Forelimb muscle (tissue), 1 donor: ENCODE results near the gene C1orf74. TPM values are rescaled to one million over a fixed set of nuclear protein-coding genes. Genes with fewer than 3 reads are reported as not detected.
"Not testable (repeated sequence)": the region's sequence is repeated elsewhere in the genome, so short reads cannot be mapped to it uniquely, and the experiment has no call there.

Source experiments
- DNase-seq: peaks from one replicate; pipeline ENCODE4 v3.0.0-alpha.2; 2013; ENCODE audit warnings: low read depth
- polyA plus RNA-seq: library from polyadenylated mRNA; unstranded; fragments of 120-200 nt; gene quantifications from one replicate; pipeline ENCODE4 v1.2.1, GENCODE V29; 2013; ENCODE audit not compliant: insufficient read length

The C1orf74 gene
- polyA plus RNA-seq, 1 donor, result 2.3 TPM

DNA sequence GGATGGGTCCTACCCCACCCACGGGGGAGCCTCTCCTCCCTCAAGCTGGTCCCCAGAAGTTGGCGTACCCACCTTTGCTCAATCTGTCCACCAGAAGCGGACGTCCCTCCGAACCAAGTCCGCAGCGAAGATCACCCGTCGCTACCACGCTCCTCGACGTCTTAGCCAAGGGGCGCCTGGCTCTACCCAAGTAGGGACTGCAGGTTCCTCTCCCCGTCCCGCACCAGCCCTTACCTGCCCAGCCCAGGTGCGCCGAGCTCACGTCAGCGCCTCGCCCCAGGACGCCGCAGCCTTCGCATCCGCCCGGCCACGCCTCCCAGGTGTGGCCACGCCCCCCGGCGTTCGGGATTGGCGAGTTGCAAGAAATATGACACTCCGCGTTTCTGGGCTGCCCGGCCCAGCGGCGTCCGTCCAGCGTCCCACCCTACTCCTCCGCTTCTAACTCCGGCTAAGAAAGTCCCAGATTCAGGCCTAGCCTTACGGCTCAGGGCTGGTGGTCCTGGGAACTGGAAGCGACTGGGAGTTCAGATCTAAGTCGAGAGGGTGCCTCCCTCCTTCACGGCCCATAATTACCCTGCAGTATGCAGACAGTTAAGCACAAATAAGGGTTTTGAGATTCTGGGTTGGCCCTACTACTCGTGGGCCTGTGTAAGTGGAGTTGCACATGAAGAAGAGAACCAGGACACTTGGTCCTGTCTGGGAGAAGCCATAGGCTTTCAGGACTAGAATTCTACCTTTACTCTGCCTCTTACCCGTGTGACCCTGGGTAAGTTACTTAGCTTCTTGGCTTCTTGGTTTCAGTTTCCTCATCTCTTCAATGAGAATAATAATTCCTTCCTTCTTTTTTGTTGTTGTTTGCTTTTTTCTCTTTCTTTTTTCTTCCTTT lies 21.8 kb upstream of the C1orf74 start, which contains the start of gene IRF6:
TSS of gene IRF6 (minus strand) at position 268 of the 886 bp plus-strand sequence. CDS start 4,729 bp downstream, outside the sequence.
- DNase-seq, result no peak

DNA sequence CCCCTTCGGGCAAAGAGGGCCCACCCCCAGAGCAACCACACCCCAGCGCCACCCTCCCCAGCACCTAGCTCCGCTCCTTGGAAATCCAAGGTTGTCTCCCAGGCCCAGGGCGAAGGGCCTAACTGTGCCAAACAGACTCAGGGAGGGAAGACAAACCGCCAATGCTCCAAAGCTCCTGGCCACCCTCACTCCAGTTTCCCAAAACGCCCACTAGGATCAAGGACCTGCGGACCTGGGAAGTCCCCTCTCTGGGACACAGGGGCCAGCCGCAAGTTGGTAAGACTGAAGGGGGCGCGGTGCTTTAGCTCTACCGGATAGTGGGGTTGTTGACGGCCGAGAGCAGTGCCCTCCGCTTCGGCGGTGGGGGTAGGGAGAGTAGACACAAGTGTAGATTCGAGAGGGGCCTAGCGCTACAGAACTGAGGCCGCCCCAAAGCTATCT lies 21.0 kb upstream of the C1orf74 start:
- no peak for DNase-seq

GRCh38 chr1:209803568-209803967 lies 19.2 kb upstream of the C1orf74 start:
- DNase-seq, result no peak

- DNase-seq, result no peak
Observed at GRCh38 chr1:209802780-209803152, 18.4 kb upstream of the C1orf74 start.

DNA sequence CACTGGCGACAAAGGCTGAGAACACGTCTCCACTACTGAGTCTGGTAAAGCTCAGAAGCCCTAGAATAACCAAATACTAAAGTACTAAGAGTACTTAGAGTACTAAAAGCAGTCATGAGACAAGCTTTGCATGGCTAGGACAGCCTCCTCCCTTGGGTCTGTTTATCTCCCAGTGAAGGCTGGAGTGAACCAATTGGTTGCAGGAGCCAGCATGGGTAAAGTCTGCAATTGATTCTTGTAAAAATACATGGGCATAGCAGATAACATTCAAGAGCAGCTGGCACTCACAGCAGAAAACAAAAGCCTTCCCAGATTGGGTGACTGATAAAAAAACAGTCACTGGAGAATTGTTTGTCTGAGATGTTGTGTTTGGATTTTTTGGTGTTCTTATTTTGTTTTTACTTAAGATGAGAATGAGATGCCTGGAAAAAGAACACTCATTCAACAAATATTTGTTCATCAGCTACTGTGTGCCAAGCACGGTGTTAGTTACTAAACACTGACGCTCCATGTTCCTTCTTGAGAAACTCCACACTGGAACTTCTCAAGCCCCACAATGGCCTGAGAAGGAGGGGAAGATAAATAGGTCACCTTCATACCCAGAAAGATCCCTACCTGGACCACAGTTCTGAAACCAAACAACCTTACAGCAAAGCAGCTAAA lies 17.9 kb upstream of the C1orf74 start:
- no peak for DNase-seq

GRCh38 chr1:209800984-209801834 lies 16.9 kb upstream of the C1orf74 start:
- no peak for DNase-seq

DNA sequence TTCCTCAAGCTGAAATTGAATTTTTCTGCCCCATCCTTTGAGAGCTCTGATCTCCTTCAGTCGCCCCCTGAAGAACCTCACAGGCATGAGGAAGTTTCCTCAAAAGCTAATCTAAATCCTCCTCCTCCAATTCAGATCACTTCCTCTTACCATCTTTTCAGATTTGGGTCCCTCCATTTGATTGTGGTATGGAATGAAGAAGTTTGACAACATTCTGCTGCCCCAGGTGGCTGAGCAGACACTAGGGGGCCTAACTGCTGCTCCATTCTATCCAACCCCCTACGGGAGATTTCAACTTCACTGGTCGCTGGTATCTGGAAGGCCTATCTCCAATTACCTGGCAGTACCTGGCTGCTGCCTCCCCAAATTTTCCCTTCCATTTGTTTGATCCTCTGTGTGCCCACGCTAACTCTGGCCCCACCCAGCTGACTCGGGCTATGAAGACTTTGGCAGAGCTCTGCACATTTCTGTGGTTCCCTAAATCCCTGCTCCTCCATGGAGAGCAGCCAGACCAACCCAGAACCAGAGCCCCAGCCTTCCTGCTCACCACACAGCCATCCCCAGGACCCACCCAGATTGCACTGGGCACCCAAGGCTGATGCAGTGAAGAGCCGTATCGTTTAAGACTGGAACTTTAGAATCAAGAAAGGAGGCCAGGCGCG lies 13.8 kb upstream of the C1orf74 start:
- DNase-seq, result no peak

DNA sequence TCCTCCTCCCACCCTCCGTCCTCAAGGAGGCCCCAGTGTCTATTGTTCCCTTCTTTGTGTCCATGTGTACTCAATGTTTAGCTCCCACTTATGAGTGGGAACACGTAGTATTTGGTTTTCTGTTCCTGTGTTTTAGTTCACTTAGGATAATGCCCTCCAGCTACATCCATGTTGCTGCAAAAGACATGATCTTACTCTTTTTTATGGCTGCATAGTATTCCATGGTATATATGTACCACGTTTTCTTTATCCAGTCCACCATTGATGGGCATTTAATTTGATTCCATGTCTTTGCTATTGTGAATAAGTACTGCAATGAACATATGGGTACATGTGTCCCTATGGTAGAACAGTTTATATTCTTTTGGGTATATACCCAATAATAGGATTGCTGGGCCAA lies 9.4 kb upstream of the C1orf74 start:
- DNase-seq, result not testable (repeated sequence)

DNA sequence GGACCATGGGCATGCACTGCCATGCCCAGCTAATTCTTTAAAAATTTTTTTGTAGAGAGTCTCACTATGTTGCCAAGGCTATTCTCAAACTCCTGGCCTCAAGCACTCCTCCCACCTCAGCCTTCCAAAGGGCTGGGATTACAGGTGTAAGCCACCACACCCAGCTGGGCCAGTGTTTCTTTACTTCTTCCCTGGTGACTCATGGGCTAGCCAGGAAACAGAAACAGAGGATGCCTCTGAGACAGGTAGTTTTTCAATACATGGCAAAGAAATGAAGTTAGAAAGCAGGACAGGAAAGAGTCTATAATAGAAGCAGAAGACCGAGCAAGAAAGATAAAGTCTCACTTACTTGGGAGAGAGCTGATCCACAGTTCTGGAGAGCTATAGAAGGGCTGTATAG lies 7.6 kb upstream of the C1orf74 start:
- DNase-seq, result no peak

DNA sequence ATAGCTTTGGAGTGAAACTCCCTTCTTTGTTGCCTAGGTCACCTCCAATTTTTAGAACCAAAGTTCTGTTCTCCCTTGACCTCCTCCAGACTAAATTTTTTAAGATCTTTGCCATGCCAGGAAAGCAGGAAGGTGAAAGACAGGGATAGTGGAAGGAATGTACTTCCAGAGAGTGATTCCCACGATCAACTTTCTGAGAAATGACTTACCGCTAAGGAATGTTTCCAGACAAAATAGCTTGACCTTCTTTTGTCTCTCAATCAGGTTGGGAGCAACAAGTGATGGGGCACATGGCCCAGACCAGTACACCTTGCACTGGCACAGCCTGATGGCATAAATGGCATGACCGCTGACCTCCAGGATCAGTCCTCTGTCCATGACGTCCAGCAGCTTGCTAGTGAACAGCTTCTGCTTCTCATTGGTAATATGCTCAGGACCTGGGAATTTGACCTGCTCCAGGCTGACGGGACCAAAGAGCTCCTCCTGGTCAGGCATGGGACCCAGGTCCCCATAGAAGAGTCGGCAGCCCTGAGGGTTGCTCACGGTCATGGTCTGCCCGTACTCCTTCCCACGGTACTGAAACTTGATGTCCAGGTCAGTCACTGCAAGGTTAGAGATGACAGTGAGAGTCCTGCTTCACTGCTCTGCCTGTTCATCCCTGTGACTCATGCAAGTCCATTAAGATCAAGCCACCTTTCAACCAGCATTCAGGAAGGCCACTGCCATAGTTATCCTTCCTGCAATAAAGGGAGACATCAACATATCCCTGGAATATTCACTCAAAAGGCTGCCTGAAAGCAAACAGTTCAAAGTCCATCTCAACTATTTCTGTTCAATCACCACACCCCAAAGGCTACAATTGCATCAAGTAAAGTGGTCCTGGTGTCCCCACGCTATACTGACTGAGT lies 6.2 kb upstream of the C1orf74 start:
- no peak for DNase-seq

DNA sequence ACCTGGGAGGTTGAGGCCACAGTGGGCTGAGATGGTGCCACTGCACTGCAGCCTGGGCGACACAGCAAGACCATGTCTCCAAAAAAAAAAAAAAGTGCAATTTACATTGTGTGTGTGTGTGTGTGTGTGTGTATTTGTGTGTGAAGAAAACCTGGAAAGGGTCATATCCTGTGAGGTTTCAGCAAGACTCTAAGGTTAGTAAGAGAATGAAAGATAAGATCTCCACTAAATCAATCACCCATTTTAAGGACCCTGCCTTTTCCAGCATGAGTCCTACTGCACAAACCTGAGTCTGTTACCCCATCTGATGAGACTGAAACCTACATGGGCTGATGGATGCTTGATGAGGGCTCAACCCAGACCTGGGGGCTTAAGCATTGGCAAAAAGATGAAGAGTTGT lies 4.9 kb upstream of the C1orf74 start:
- DNase-seq, result no peak

DNA sequence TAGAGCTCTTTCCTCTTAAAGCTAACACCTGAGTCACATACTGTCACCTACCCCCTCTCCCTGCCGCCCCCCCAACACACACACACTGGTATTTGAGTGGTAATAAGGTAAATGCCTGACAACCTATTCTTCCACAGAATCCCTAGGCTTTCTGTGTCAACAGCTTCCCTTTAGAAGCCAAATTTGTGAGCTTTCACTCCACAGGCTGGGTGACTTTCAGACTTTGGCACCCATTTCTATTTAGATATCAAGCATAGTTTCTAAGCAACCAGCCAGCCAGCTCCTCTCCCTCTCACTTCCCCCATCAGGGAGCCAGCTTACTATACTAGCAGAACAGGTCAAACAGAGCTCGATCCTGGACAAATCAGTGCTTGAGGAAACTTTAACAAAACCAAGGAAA lies 3.2 kb upstream of the C1orf74 start:
- DNase-seq, result no peak

- no peak for DNase-seq
Observed at GRCh38 chr1:209786146-209786545, 1.8 kb upstream of the C1orf74 start.

DNA sequence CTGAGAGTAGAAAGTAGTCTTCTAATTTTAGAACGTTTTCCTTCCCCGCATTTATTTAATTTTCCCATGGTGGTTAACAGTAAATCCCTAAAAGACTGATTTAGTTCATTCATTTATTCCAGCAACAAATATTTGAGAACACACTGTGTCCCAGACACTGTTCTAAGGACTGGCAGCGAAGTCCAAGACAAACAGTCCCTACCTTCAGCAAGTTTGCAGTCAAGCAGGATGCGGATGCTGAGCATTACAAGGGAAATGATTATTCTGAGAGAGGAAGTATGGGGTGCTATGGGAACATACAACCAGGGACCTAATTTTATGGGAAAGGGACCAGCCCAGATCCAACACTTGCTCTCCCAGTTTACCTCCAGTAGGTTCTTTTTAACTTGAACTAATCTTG lies 1.2 kb upstream of the C1orf74 start:
- DNase-seq, result no peak

GRCh38 chr1:209783386-209783785 lies 973 bp downstream of the C1orf74 start:
- no peak for DNase-seq

DNA sequence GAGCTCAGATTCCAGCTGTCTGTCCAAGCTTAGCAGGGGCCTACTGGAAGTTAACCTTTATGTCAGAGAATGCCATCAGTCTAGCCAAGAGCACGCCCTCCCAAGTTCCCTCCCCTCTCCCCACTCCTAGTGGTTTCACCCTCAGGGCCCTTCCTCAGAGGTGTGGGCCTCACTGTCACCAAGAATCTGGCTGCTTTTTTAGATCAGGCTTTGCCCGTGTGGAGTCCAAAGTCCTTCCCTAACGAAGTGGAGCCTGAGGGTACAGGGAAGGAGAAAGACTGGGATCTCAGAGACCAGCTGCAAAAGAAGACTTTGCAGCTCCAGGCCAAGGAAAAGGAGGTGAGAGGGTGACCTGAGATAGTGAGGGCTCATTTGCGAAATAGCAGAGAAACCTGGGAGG lies 4.1 kb downstream of the C1orf74 start:
- no peak for DNase-seq

- no peak for DNase-seq
Observed at GRCh38 chr1:209778102-209778501, 6.3 kb downstream of the C1orf74 start.

DNA sequence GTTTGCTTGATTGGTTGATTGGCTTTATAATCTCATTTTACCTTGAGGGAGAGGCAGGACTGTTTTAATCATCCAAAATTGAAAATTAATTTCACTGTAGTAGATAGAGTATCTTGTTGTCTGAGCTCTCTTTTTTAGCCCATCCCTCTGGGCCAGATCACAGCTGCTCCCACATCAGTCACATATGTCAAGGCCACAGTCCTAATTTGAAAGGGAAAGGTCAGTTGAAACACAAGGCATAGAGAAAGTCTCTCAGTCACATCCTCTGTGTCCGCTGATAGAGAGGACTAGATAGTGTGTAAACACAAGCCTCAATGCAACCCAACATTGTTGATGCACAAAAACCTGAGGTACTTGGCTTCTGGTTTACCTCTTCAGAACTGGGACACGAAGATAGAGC lies 6.8 kb downstream of the C1orf74 start:
- DNase-seq, result no peak

GRCh38 chr1:209775678-209776077 lies 8.7 kb downstream of the C1orf74 start:
- no peak for DNase-seq

DNA sequence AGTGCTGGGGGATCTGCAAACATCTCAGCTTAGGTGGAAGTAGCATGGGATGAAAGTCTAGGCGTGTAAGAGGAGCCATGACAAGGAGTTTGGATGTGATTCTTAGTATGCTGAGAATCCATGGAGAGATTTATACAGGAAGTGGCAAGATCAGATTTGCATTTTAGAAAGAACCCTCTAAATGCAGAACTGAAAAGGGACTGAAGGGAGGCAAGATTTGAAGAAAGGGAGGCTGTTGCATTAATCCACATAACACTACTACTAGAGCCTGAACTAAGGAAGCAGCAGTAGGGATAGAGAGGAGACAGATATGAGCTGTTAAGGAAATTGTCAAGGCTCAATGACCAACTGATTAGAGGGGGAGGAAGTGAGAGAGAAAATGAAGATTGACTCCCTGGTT lies 9.8 kb downstream of the C1orf74 start:
- no peak for DNase-seq

DNA sequence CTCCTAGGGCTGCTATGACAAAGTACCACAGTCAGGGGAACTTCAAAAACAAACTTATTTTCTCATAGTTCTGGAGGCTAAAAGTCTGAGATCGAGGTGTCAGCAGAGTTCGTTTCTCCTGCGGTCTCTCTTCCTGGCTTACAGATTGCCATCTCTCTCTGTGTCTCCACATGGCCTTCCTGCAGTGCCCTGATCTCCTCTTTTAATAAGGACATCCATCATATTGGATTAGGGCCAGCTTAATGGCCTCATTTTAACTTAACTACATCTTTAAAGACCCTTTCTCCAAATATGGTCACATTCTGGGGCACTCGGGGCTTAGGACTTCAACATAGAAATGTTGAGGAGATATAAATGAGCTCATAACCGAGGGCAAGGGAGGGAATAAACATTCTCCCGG lies 12.2 kb downstream of the C1orf74 start:
- no peak for DNase-seq
